Loucy (cell line): ENCODE measurements around the gene LUZP1.

Experiments used
- H2AFZ ChIP-seq: fragments of 200-600 bp; sonication (generic); 2 replicates; pipeline ENCODE4 v1.6.0; 2016; ENCODE audit warnings: antibody characterized with exemption, mild to moderate bottlenecking, low read length, moderate library complexity
- H3F3A ChIP-seq: fragments of 200-600 bp; 2 replicates; pipeline ENCODE4 v1.6.0; 2016; ENCODE audit warnings: antibody characterized with exemption, low read depth, mild to moderate bottlenecking
- H3K27me3 ChIP-seq: fragments of 200-600 bp; sonication (generic); 2 replicates; pipeline ENCODE4 v1.6.1; 2014; ENCODE audit warnings: low read length, mild to moderate bottlenecking; ENCODE audit not compliant: insufficient read depth, poor library complexity, severe bottlenecking
- H3K36me3 ChIP-seq: fragments of 200-600 bp; sonication (generic); 2 replicates; pipeline ENCODE4 v1.6.1; 2016; ENCODE audit warnings: low read length; ENCODE audit not compliant: insufficient read depth
- H3K4me1 ChIP-seq: fragments of 200-600 bp; sonication (generic); 2 replicates; pipeline ENCODE4 v1.5.1; 2014; ENCODE audit warnings: low read length, mild to moderate bottlenecking; ENCODE audit not compliant: insufficient read depth, poor library complexity, severe bottlenecking
- H3K4me2 ChIP-seq: fragments of 200-600 bp; sonication (generic); 2 replicates; pipeline ENCODE4 v1.6.0; 2014; ENCODE audit warnings: antibody characterized with exemption, low read length, low read depth, mild to moderate bottlenecking; ENCODE audit not compliant: poor library complexity, severe bottlenecking
- H3K4me3 ChIP-seq: fragments of 200-600 bp; sonication (generic); 2 replicates; pipeline ENCODE4 v1.5.1; 2014; ENCODE audit warnings: low read length, mild to moderate bottlenecking, mixed read lengths; ENCODE audit not compliant: poor library complexity, severe bottlenecking
- H3K79me2 ChIP-seq: fragments of 200-600 bp; sonication (generic); 2 replicates; pipeline ENCODE4 v1.6.1; 2014; ENCODE audit warnings: low read length; ENCODE audit not compliant: insufficient read depth
- H3K9ac ChIP-seq: fragments of 200-600 bp; sonication (generic); 2 replicates; pipeline ENCODE4 v1.6.0; 2014; ENCODE audit warnings: mild to moderate bottlenecking, low read depth, low read length, moderate library complexity; ENCODE audit not compliant: poor library complexity, severe bottlenecking
- H3K9me2 ChIP-seq: fragments of 200-600 bp; sonication (generic); replicated peaks from 2 replicates; pipeline ENCODE4 v1.6.1; 2016; ENCODE audit warnings: low read depth, low read length, mixed read lengths
- H3K9me3 ChIP-seq: fragments of 200-600 bp; sonication (generic); 2 replicates; pipeline ENCODE4 v1.6.1; 2014; ENCODE audit warnings: mild to moderate bottlenecking, antibody characterized with exemption, low read length, low read depth; ENCODE audit not compliant: insufficient read depth
- H4K20me1 ChIP-seq: fragments of 200-600 bp; sonication (generic); 2 replicates; pipeline ENCODE4 v1.6.0; 2014; ENCODE audit warnings: antibody characterized with exemption, low read length, mild to moderate bottlenecking; ENCODE audit not compliant: insufficient read depth, poor library complexity, severe bottlenecking
- EZH2phosphoT487 ChIP-seq: fragments of 200-600 bp; IDR thresholded peaks from 2 replicates; pipeline ENCODE4 v1.6.1; 2018; ENCODE audit warnings: antibody characterized with exemption, mild to moderate bottlenecking, moderate library complexity, borderline replicate concordance
- TF ChIP-seq, protein P1 (sequence below): fragments of 200-600 bp; sonication (generic); conservative IDR thresholded peaks from 2 replicates; pipeline ENCODE4 v1.5.1; 2014; ENCODE audit warnings: mild to moderate bottlenecking, antibody characterized with exemption, low read length

The LUZP1 gene

GRCh38 chr1:23080885-23081284, 87.8 kb downstream of the LUZP1 start:
- H3F3A ChIP-seq = no peaks in the 10 kb centered on the region

DNA sequence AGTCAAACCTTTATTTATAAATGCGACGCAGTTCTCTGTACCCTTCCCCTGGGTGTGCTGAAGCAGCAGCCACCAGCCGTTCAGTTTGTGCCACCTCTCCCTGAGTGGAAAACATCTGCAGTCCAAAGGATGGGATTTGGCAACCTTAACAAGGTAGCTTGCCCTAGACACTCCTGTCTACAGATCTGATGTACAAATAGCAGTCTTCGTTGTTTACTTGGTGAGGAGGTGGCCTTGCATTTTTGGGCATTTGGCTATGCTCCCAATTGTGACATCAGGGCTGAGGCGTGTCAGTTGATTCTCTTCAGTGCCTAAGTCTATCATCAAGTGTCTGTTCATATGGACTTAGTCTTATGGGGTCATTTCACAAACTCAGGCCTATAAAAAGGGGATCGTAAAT, 89.6 kb downstream of the LUZP1 start:
- no peak overlapping the region for H3K4me3 ChIP-seq
- H3K36me3 ChIP-seq = peaks cover 92% of the 10 kb centered on the region
- H3K4me1 ChIP-seq = no peaks in the 10 kb centered on the region

More at GRCh38 chr1:23080885-23081284, 87.8 kb downstream of the LUZP1 start:
- no peak for TF ChIP-seq EZH2phosphoT487
- TF ChIP-seq, protein P1, sequence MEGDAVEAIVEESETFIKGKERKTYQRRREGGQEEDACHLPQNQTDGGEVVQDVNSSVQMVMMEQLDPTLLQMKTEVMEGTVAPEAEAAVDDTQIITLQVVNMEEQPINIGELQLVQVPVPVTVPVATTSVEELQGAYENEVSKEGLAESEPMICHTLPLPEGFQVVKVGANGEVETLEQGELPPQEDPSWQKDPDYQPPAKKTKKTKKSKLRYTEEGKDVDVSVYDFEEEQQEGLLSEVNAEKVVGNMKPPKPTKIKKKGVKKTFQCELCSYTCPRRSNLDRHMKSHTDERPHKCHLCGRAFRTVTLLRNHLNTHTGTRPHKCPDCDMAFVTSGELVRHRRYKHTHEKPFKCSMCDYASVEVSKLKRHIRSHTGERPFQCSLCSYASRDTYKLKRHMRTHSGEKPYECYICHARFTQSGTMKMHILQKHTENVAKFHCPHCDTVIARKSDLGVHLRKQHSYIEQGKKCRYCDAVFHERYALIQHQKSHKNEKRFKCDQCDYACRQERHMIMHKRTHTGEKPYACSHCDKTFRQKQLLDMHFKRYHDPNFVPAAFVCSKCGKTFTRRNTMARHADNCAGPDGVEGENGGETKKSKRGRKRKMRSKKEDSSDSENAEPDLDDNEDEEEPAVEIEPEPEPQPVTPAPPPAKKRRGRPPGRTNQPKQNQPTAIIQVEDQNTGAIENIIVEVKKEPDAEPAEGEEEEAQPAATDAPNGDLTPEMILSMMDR = no peak
- Histone ChIP-seq H3K9me3 (no peaks in the 10 kb centered on the region), H3K9me2 (no peaks in the 10 kb centered on the region), H2AFZ (no peak overlapping the region), H3K36me3 (peaks cover 97% of the 10 kb centered on the region), H4K20me1 (no peaks in the 10 kb centered on the region), H3K4me2 (no peak overlapping the region), H3K4me1 (no peaks in the 10 kb centered on the region), H3K9ac (no peak overlapping the region), H3K27me3 (no peaks in the 10 kb centered on the region), H3K4me3 (no peak overlapping the region), H3K79me2 (no peaks in the 10 kb centered on the region)

DNA sequence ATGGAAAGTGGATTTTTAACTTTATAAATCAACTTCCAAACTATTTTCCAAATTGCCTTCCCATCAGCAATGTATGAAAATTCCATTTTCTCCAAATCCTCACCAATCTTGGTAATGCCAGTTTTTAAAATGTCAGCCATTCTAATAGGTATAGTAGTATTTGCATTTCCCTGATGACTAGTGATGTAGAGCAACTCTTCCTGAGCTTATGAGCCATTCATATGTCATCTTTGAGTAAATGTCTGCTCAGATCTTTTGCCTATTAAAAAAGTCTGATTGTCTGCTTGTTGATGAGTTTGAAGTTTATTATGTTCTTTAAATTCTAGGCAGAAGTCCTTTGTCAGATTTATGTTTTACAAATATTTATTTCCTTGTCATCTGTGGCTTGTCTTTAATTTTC, 94.6 kb downstream of the LUZP1 start:
- TF ChIP-seq, protein P1 = no peak
- TF ChIP-seq EZH2phosphoT487 = no peak
- Histone ChIP-seq H3K4me3 (no peak overlapping the region), H3F3A (no peaks in the 10 kb centered on the region), H3K79me2 (no peaks in the 10 kb centered on the region), H3K9ac (no peak overlapping the region), H4K20me1 (peaks cover 5% of the 10 kb centered on the region), H2AFZ (no peak overlapping the region), H3K9me3 (no peaks in the 10 kb centered on the region), H3K4me1 (peaks cover 8% of the 10 kb centered on the region), H3K27me3 (no peaks in the 10 kb centered on the region), H3K4me2 (no peak overlapping the region), H3K36me3 (peaks cover 90% of the 10 kb centered on the region), H3K9me2 (no peaks in the 10 kb centered on the region)

More for the DNA sequence above, 89.6 kb downstream of the LUZP1 start:
- Histone ChIP-seq H4K20me1 (no peaks in the 10 kb centered on the region), H3K9me2 (no peaks in the 10 kb centered on the region), H3K79me2 (no peaks in the 10 kb centered on the region), H3K27me3 (no peaks in the 10 kb centered on the region), H3K9ac (no peak overlapping the region), H3K9me3 (no peaks in the 10 kb centered on the region), H2AFZ (no peak overlapping the region), H3F3A (no peaks in the 10 kb centered on the region), H3K4me2 (no peak overlapping the region)
- TF ChIP-seq EZH2phosphoT487 = no peak

GRCh38 chr1:23069675-23070074, 99.0 kb downstream of the LUZP1 start:
- no peak overlapping the region for H3K4me2 ChIP-seq
- H3K4me3 ChIP-seq = no peak overlapping the region
- TF ChIP-seq, protein P1 = no peak
- TF ChIP-seq EZH2phosphoT487 = no peak
- peaks cover 5% of the 10 kb centered on the region for H4K20me1 ChIP-seq
- H3K36me3 ChIP-seq = peaks cover 98% of the 10 kb centered on the region
- H3K79me2 ChIP-seq = peaks cover 12% of the 10 kb centered on the region; the same call in 1 of the 2 replicates
- no peaks in the 10 kb centered on the region for H3K27me3 ChIP-seq
- no peak overlapping the region for H3K9ac ChIP-seq
- H3K9me2 ChIP-seq = no peaks in the 10 kb centered on the region
- H3F3A ChIP-seq = no peaks in the 10 kb centered on the region
- no peak overlapping the region for H2AFZ ChIP-seq
- peaks cover 8% of the 10 kb centered on the region for H3K4me1 ChIP-seq
- no peaks in the 10 kb centered on the region for H3K9me3 ChIP-seq
